Measurements from ENCODE around the gene MYB.
"Not testable (repeated sequence)": the region's sequence is repeated elsewhere in the genome, so short reads cannot be mapped to it uniquely, and the experiment has no call there.

MYB gene

DNA sequence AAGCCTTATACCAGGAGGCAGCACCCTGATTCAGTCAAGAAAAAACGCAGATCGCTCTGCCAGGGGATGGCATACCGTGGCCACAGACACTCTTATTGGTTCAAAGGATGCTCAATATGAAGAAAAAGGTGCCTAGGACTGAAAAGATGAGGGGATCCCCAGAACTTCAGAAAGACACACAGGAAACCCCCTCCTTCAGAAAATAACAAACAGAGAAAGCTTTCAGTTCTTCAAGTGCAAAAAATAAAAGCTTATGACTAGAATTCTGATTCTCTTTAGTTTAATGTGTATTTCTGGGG is 17.7 kb upstream of the MYB start:
- DNase-seq (ENCODE audit: low read depth in 1 of 2, low spot score in 1 of 2), result peak in 1 of 2 donors; percentile 33

DNA sequence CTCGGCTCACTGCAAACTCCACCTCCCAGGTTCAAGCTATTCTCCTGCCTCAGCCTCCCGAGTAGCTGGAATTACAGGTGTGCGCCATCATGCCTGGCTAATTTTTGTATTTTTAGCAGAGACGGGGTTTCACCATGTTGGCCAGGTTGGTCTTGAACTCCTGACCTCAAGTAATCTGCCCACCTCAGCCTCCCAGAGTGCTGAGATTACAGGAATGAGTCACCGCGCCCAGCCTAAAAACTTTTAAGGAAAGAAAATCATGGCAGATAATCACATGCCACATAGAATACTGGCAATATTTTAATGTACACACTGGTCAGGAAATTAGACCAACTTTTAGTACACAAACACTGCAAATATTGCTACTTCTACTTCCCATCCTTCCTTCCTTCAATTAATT is 16.7 kb upstream of the MYB start:
- not testable (repeated sequence) for DNase-seq (ENCODE audit: low read depth in 1 of 2, low spot score in 1 of 2)

- no peak for DNase-seq (ENCODE audit: low read depth in 1 of 2, low spot score in 1 of 2)
These were observed 16.1 kb upstream of the MYB start for GRCh38 chr6:135165031-135165430.

- no peak for DNase-seq (ENCODE audit: low read depth in 1 of 2, low spot score in 1 of 2)
These were observed 14.6 kb upstream of the MYB start for GRCh38 chr6:135166515-135166914.

GRCh38 chr6:135167617-135168016 is 13.5 kb upstream of the MYB start:
- DNase-seq (ENCODE audit: low read depth in 1 of 2, low spot score in 1 of 2), result no peak

GRCh38 chr6:135168766-135169165 is 12.3 kb upstream of the MYB start:
- no peak for DNase-seq (ENCODE audit: low read depth in 1 of 2, low spot score in 1 of 2)

DNA sequence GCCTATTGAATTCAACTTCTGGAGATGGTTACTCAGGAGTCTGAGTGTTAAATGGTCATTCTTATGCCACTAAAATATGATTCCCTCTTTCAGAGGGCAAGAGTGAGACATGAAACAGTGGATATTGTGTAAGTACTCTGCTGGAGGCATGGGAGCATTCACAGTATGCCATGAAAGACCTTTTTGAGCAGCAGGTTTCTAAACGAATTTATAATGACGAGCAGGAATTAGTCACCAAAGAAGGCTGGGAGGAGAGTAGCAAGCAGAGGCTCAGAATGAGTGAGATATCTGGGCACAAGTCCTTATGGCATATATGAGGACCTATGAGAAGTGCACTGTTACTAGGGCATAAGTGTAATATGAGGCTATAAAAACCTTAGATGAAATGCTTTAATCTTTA is 10.9 kb upstream of the MYB start:
- DNase-seq (ENCODE audit: low read depth in 1 of 2, low spot score in 1 of 2), result no peak

DNA sequence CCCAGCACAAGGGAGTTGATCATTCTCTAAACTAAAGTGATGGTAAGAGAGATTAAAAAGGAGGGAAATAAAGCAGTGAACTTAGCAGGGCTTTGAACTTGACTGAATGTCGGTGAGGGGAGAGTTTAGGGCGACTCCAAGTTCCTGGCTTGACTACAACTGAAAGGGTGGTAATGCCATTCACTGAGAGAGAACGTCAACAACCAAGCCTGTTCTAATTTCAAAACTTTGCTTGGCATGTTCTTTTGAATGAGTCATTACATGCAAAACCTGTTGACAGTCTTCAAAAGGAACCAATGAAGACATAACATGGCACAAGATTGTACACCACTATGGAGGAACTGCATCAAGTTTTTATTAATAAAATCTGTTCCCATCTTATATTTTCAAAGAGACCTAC is 10.3 kb upstream of the MYB start:
- DNase-seq (ENCODE audit: low read depth in 1 of 2, low spot score in 1 of 2), result peak in 1 of 2 donors; percentile 22

DNA sequence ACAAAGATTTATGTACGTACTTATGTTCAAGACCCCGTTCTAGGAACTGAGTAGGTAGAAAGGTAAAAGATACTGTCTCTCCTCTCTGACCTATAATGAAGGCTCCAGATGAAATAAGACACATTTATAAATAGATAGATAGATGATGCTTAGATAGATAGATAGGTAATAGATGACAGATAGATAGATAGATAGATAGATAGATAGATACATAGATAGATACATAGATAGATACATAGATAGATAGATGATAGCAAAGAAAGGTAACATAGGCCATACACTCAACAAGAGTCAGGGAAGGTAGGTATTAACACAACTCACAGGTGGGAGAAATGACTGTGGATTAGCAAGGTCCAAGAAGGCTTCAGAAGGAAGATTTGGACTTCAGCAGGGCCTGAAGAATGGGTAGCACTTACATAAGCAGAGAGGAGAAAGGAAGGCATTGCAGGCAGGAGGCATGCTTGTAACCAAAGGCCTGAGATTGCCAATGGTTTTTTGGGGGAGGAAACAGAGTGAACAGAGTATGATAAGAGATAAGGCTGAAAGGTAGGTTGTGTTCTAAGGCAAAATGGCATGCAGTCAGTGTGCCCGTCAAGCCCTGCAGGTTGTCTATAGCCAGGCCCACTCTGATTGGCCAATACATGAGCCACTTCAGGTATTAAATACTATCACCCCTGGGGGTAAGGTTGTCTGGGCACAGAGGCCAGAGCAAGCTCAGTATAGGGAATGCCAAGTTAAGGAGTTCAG is 7.7 kb upstream of the MYB start:
- no peak for DNase-seq (ENCODE audit: low read depth in 1 of 2, low spot score in 1 of 2)

DNA sequence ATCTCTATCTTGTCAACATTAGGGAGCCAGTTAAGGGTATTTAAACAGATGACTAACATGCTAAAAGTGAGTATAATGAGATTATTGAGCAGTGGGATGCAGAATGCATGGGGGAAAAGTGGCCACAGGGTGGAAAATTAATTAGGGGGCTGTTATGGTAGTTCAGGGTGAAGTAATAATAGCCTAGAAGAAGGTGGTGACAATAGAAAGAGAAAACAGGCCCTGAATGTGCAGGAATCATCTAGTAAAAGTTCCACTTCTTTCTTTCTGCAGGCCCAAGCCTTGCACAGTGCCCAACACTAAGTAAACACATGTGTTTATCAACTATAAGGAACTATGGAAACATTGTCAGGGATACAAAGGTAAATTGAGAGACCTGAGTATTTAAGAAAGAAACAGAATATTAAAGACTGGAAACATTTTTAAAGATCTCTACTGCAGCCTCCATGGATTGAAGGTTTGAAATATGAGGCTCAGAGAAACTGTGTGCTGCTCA is 7.1 kb upstream of the MYB start:
- no peak for DNase-seq (ENCODE audit: low read depth in 1 of 2, low spot score in 1 of 2)

DNA sequence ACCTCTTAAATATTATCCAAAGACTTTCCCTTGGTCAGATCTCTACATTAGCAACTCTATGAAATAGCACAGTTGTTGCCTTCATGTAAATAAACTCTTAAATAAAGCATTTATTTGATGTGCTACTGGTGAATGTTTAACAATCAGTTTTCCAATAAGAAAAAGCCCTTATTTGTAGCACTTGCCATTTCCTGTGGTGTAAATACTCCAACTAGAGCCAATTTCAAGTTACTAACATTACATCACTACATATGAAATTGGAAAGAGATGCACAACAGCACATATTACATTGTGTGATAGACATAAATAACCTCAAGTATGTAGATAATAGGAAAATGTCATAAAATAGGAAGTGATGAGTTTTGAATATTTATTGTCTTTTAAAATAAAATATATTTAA is 5.0 kb upstream of the MYB start:
- DNase-seq (ENCODE audit: low read depth in 1 of 2, low spot score in 1 of 2), result no peak

- no peak for DNase-seq (ENCODE audit: low read depth in 1 of 2, low spot score in 1 of 2)
These were observed 4.6 kb upstream of the MYB start for GRCh38 chr6:135176464-135176863.

DNA sequence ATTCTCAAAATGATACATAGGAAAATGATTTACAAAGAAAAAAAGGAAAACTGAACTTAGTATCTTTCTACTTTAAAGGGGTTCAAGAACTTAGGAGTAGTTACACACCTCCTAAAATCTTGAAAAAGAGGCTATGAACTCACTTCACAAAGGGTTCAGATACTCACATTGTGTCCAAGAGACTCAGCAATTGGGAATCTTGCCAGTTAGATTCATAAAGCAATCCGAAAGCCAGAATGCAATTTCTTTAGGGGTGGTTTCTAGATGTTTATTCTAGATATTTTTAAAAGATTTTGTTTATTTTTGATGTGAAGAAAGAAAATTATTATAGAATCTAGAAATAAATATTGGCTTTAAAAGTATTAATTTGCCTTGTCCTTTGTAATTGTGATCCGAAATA is 1.7 kb upstream of the MYB start:
- no peak for DNase-seq (ENCODE audit: low read depth in 1 of 2, low spot score in 1 of 2)

GRCh38 chr6:135179920-135180541 is 1.1 kb upstream of the MYB start:
- no peak for DNase-seq (ENCODE audit: low read depth in 1 of 2, low spot score in 1 of 2)

DNA sequence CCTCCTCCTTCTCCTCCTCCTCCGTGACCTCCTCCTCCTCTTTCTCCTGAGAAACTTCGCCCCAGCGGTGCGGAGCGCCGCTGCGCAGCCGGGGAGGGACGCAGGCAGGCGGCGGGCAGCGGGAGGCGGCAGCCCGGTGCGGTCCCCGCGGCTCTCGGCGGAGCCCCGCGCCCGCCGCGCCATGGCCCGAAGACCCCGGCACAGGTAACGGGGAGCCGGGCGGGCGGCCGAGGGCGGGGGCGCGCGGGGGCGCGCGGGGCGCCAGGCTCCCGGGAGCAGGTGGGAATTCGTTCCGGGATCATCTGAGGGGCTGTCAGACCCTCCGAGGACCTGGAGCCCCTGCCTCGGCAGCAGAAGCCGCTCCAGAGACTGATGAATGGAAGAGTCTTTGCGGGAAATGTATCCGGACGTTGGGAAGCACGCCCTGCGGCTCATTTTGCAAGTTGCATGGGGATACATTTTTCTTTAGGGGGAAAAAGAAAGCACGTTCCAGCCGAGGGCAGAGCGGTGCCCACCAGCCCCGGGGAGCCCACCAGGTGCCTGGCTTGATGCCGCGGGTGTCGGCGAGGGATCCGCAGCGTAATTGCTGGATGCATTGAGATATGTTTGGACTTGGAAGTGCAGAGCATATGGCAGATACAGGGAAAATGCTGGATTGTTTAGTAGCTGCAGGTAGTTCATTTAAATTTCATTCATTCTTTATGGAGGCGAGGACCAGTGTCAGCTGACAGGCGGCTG is 394 bp downstream of the MYB start:
- no peak for DNase-seq (ENCODE audit: low read depth in 1 of 2, low spot score in 1 of 2)

DNA sequence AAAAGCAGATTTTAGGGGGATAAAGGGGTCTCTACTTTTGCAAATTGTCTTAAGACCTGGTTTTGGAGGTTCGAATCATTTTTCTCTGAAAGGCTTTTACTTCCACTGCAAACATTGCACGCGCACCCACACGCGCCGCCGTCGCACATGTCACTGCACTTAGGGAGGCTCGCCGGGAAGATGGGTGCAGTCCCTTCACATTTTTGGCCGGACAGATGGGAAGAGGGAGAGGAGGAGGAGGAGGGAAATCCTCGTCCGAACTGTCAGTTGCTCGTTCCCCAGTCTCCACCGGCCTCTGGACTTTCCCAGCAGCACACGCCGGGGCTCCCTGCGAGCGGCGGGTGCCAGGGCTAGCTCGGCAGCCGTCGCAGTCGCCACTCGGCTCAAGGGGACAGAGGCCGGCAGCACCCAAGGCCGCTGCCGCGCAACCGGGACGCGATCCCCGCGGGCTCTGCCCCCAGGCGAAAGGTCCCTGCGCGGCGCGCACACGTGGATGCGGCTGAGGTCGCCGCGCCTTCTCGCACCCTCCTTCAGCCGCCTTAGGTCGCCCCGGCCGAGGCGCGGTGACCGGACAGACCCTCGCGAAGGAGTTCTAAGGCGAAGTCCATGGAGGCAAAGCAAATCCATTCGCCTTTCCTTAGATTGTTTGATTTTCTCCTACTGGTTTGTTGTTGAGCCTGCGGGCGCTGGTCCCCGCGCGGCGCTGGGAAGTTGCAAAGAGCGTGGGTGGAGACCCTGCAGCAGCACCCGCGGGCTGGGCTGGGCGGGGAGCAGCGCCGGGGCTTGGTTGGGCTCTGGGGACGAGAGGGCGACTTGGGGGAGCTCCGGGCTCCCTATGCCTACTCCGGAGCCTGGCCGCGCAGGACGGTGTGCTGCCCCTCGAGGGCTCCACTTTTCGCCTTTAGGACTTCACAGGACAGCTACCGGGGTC is 1.2 kb downstream of the MYB start:
- DNase-seq (ENCODE audit: low read depth in 1 of 2, low spot score in 1 of 2), result peak in 1 of 2 donors; percentile 15

DNA sequence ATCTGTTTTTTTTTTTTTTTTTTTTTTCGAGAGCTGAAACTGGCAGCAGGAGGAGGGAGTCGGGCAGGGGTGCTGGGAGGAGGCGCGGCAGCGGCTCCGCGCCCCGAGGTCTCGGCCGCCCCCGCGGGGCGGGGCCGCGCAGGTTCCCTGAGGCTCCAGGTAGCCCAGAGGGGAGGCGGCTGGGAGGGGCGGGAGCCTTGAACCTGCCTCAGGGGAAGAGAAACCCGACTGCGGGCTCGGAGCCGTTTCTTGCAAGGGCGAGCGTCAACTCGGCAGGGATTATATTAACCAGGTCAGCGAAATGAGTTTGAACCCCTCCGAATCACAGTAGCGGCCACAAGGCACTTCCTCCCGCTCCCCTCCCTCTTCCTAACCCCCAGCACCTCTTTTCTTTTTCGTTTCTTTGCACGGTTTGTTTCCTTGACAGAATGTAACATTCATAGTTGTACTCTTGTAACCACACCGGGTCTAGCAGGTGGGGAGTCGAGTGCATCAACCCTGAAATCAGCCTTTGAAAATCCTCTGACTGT is 2.0 kb downstream of the MYB start:
- peak; percentile 39 to 59 for DNase-seq (ENCODE audit: low read depth in 1 of 2, low spot score in 1 of 2)

- peak; percentile 39 to 67 for DNase-seq (ENCODE audit: low read depth in 1 of 2, low spot score in 1 of 2)
These were observed 2.7 kb downstream of the MYB start for GRCh38 chr6:135183532-135184440.

DNA sequence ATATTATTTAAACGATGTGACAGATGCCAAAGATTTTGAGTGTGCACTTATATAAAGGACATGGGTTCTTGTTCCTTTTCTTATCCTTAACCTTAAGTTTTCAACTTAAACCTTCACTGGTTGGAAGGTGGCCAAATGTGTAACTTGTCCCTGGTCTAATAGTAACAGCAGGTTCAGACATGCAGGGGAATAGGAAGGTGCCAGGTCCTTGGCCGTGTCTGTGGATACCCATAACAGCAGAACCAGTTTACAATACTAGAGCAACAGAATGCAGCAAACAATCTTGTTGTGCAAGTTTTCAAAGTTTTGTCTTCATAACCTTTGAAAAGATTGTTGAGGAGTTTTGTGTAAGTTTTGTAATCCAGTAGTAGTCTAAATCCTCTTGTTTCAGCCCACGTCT is 4.4 kb downstream of the MYB start:
- no peak for DNase-seq (ENCODE audit: low read depth in 1 of 2, low spot score in 1 of 2)

DNA sequence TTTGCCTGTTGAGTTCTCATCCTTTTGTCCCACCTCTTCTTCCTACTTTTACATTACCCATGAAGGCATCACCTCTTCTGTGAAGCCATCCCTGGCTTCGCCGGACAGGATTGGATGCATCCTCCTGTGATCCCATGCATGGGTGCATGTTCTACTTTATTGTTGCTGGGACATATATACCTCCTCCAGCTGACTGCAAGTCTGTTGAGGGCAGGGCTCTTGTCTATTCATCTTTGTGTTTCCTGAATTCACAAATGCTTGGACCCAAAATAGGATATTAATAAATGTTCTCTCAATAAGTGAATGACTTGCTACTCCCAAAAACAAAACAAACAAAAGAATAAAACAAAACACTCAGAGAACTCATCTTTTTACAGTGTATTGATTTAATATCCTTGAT is 5.1 kb downstream of the MYB start:
- no peak for DNase-seq (ENCODE audit: low read depth in 1 of 2, low spot score in 1 of 2)

All from activated CD4-positive, alpha-beta T cell treated with anti-CD3 and anti-CD28 coated beads, Interleukin-2, amount 50 U/mL, for 24 hours (primary cell).